ENCODE measurements around the gene MISFA.

DNA sequence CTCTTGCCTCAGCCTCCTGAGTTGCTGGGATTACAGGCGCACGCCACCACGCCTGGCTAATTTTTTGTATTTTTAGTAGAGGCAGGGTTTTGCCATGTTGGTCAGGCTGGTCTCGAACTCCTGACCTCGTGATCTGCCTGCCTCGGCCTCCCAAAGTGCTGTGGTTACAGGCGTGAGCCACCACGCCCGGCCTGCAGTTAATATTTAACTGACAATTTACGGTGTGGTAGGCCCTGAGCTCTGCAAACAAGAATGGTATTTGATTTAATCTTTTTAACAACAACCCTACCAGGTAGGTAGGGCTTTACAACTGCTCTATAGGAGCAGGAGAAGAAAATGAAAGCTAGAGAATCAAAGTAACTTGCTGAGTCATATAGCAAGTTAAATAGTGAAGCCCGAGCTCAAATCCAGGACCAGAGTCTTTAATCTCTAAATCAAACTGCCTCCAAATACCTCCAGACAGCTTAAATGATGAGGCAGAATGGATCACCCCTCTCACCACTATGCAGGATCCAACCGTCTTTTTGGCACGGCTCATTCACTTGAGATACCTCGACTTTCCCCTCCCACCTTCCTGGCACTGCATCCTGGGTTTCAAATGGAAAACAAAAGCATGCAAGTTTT, 20.5 kb upstream of the MISFA start:
- no peak for TF ChIP-seq FOXK2 (IDR thresholded peaks at IDR 0.05)
- no peak for TF ChIP-seq FOXM1 (IDR thresholded peaks at IDR 0.05; ENCODE audit: borderline replicate concordance)
- no peak for TF ChIP-seq FOXA1 (IDR thresholded peaks at IDR 0.05)
- TF ChIP-seq SP1 (IDR thresholded peaks at IDR 0.05): no peak
- no peak for TF ChIP-seq ZNF384 (IDR thresholded peaks at IDR 0.05)
- TF ChIP-seq ELF4 (IDR thresholded peaks at IDR 0.05): no peak
- TF ChIP-seq L3MBTL2 (conservative IDR thresholded peaks at IDR 0.05): no peak
- TF ChIP-seq BHLHE40 (IDR thresholded peaks at IDR 0.05; ENCODE audit: borderline replicate concordance): no peak
- no peak for TF ChIP-seq HDGF (IDR thresholded peaks at IDR 0.05; ENCODE audit: borderline replicate concordance)
- TF ChIP-seq, protein P1, sequence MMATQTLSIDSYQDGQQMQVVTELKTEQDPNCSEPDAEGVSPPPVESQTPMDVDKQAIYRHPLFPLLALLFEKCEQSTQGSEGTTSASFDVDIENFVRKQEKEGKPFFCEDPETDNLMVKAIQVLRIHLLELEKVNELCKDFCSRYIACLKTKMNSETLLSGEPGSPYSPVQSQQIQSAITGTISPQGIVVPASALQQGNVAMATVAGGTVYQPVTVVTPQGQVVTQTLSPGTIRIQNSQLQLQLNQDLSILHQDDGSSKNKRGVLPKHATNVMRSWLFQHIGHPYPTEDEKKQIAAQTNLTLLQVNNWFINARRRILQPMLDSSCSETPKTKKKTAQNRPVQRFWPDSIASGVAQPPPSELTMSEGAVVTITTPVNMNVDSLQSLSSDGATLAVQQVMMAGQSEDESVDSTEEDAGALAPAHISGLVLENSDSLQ (IDR thresholded peaks at IDR 0.05): no peak
- no peak for TF ChIP-seq TARDBP (IDR thresholded peaks at IDR 0.05)
- TF ChIP-seq LEF1 (IDR thresholded peaks at IDR 0.05; ENCODE audit: borderline replicate concordance): no peak
- no peak for TF ChIP-seq NFRKB (IDR thresholded peaks at IDR 0.05)
- no peak for TF ChIP-seq ARNT (IDR thresholded peaks at IDR 0.05)

Data from HEK293T (cell line).